Liver (tissue), 3 donors: Measurements from ENCODE around the gene TIPIN.

Source experiments
- FOXA1 ChIP-seq: IDR thresholded peaks from 2 replicates; pipeline ENCODE4 v1.6.1; 2016; ENCODE audit warnings: antibody characterized with exemption
- SP1 ChIP-seq: IDR thresholded peaks from 2 replicates; pipeline ENCODE4 v1.6.1; 2018; ENCODE audit warnings: antibody characterized with exemption, mild to moderate bottlenecking
- YY1 ChIP-seq: IDR thresholded peaks from 2 replicates; pipeline ENCODE4 v1.6.1; 2016; ENCODE audit warnings: antibody characterized with exemption, mild to moderate bottlenecking
- TF ChIP-seq, protein P1 (sequence below): fragments of 150-350 bp; IDR thresholded peaks from 2 replicates; pipeline ENCODE4 v1.5.1; 2017; ENCODE audit warnings: improper control_type of control experiment, low read depth, low read length; ENCODE audit not compliant: missing input control
- TF ChIP-seq, protein P2 (sequence below): IDR thresholded peaks from 2 replicates; pipeline ENCODE4 v1.6.1; 2016; ENCODE audit warnings: antibody characterized with exemption
- TF ChIP-seq, protein P3 (sequence below): IDR thresholded peaks from 2 replicates; pipeline ENCODE4 v1.6.1; 2016; ENCODE audit warnings: antibody characterized with exemption
- TF ChIP-seq, protein P4 (sequence below): IDR thresholded peaks from 2 replicates; pipeline ENCODE4 v1.6.1; 2016; ENCODE audit warnings: antibody characterized with exemption, mild to moderate bottlenecking
- donor health status: healthy.
- donor health status: healthy.

DNA sequence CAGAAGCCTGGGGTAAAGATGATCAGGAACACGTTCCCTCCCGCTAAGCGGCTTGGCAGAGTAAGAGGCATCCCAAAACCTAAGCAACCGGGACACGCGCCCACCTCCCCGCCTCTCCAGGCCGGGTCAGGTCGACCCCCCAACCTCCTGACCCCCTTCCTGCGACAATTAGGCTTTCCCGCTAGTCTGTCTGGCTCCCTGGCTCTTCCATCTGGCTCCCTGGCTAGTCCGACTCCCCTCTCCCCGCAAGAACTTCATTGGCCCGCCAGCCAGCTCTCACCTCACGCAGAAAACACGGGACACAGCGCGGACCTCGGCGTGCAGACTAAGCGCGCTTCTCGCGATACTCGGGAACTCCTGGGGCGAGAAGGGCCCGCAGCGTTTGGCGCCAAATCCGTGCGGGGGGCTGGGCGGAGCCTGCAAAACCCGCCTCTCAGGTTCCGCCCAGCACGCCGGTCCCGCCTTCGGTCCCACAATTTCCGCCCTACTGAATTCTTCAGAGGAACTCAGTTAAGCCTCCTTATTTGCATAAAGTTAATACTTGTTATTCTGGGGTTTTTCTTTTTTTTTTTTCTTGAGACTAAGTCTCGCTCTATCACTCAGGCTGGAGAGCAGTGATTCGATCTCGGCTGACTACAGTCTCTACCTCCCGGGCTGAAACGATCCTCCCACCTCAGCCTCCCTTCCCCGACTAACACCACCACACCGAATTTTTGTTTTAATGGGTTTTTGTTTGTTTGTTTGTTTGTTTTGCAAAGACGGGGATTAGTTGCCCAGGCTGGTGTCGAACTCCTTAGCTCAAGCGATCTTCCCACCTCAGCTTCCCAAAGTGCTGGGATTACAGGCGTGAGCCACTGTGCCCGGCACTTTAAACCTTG lies at the start of gene TIPIN:
- TF ChIP-seq, protein P1, sequence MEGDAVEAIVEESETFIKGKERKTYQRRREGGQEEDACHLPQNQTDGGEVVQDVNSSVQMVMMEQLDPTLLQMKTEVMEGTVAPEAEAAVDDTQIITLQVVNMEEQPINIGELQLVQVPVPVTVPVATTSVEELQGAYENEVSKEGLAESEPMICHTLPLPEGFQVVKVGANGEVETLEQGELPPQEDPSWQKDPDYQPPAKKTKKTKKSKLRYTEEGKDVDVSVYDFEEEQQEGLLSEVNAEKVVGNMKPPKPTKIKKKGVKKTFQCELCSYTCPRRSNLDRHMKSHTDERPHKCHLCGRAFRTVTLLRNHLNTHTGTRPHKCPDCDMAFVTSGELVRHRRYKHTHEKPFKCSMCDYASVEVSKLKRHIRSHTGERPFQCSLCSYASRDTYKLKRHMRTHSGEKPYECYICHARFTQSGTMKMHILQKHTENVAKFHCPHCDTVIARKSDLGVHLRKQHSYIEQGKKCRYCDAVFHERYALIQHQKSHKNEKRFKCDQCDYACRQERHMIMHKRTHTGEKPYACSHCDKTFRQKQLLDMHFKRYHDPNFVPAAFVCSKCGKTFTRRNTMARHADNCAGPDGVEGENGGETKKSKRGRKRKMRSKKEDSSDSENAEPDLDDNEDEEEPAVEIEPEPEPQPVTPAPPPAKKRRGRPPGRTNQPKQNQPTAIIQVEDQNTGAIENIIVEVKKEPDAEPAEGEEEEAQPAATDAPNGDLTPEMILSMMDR, result no peak
- TF ChIP-seq, protein P2, sequence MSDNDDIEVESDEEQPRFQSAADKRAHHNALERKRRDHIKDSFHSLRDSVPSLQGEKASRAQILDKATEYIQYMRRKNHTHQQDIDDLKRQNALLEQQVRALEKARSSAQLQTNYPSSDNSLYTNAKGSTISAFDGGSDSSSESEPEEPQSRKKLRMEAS, result peak; percentile 50
- peak; percentile 67 for TF ChIP-seq SP1
- TF ChIP-seq, protein P3, sequence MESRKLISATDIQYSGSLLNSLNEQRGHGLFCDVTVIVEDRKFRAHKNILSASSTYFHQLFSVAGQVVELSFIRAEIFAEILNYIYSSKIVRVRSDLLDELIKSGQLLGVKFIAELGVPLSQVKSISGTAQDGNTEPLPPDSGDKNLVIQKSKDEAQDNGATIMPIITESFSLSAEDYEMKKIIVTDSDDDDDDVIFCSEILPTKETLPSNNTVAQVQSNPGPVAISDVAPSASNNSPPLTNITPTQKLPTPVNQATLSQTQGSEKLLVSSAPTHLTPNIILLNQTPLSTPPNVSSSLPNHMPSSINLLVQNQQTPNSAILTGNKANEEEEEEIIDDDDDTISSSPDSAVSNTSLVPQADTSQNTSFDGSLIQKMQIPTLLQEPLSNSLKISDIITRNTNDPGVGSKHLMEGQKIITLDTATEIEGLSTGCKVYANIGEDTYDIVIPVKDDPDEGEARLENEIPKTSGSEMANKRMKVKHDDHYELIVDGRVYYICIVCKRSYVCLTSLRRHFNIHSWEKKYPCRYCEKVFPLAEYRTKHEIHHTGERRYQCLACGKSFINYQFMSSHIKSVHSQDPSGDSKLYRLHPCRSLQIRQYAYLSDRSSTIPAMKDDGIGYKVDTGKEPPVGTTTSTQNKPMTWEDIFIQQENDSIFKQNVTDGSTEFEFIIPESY, result peak; percentile 100
- TF ChIP-seq, protein P4, sequence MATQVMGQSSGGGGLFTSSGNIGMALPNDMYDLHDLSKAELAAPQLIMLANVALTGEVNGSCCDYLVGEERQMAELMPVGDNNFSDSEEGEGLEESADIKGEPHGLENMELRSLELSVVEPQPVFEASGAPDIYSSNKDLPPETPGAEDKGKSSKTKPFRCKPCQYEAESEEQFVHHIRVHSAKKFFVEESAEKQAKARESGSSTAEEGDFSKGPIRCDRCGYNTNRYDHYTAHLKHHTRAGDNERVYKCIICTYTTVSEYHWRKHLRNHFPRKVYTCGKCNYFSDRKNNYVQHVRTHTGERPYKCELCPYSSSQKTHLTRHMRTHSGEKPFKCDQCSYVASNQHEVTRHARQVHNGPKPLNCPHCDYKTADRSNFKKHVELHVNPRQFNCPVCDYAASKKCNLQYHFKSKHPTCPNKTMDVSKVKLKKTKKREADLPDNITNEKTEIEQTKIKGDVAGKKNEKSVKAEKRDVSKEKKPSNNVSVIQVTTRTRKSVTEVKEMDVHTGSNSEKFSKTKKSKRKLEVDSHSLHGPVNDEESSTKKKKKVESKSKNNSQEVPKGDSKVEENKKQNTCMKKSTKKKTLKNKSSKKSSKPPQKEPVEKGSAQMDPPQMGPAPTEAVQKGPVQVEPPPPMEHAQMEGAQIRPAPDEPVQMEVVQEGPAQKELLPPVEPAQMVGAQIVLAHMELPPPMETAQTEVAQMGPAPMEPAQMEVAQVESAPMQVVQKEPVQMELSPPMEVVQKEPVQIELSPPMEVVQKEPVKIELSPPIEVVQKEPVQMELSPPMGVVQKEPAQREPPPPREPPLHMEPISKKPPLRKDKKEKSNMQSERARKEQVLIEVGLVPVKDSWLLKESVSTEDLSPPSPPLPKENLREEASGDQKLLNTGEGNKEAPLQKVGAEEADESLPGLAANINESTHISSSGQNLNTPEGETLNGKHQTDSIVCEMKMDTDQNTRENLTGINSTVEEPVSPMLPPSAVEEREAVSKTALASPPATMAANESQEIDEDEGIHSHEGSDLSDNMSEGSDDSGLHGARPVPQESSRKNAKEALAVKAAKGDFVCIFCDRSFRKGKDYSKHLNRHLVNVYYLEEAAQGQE, result no peak
- TF ChIP-seq YY1, result no peak
- no peak for TF ChIP-seq FOXA1
